Uterus (tissue), 2 donors: ENCODE measurements around the gene NEUROD6.

Source experiments
- POLR2A ChIP-seq, 2 donors: fragments of 450-650 bp; IDR thresholded peaks; one replicate each; pipeline ENCODE4 v1.6.1; 2016; ENCODE audit warnings: antibody characterized with exemption in 2 of 2, mild to moderate bottlenecking in 1 of 2, moderate library complexity in 1 of 2
- TF ChIP-seq, protein P1 (sequence below), 4 experiments: fragments of 200-600 bp in 2 of 4; fragments of 450-650 bp in 2 of 4; sonication (generic) in 2 of 4; IDR thresholded peaks; one replicate each; pipeline ENCODE4 v1.5.1; 2016 to 2019; ENCODE audit warnings: antibody characterized with exemption in 4 of 4, mild to moderate bottlenecking in 2 of 4, moderate library complexity in 1 of 4

DNA sequence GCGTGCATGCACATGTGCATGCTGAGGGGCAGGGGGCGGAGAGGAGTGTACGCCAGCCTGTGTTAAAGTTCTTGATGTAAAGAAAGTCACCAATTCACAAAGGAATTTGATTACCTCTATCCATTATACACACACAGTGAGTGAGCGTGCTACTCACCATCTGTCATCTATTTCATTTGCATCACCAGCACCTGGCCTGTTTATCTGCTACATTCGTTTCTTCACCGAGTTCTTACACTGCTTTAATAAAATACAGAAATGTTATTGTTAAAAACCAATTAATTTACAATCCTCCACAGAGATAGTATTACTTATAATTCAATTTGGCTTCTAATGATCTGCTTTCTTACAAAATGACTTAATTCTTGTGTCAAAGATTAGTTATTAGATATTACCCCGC lies 32.6 kb downstream of the NEUROD6 start:
- TF ChIP-seq POLR2A (IDR thresholded peaks at IDR 0.05) = no peak
- TF ChIP-seq, protein P1, sequence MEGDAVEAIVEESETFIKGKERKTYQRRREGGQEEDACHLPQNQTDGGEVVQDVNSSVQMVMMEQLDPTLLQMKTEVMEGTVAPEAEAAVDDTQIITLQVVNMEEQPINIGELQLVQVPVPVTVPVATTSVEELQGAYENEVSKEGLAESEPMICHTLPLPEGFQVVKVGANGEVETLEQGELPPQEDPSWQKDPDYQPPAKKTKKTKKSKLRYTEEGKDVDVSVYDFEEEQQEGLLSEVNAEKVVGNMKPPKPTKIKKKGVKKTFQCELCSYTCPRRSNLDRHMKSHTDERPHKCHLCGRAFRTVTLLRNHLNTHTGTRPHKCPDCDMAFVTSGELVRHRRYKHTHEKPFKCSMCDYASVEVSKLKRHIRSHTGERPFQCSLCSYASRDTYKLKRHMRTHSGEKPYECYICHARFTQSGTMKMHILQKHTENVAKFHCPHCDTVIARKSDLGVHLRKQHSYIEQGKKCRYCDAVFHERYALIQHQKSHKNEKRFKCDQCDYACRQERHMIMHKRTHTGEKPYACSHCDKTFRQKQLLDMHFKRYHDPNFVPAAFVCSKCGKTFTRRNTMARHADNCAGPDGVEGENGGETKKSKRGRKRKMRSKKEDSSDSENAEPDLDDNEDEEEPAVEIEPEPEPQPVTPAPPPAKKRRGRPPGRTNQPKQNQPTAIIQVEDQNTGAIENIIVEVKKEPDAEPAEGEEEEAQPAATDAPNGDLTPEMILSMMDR (IDR thresholded peaks at IDR 0.05) = no peak
